Heart left ventricle (tissue), 16 donors: ENCODE data around the gene TIPARP. TPM values are rescaled to one million over a fixed set of nuclear protein-coding genes. Genes with fewer than 3 reads are reported as not detected.

ENCODE experiments used
- ATAC-seq, 4 donors: fragments of 200-7000 bp; cut with Tn5 transposase; one replicate each; pipeline ENCODE4 v1.9.1; 2020 to 2022; ENCODE audit warnings: moderate library complexity in 4 of 4, mild to moderate bottlenecking in 3 of 4, moderate number of reproducible peaks in 1 of 4
- DNase-seq, 5 donors: peaks; one replicate each; pipeline ENCODE4 v3.0.0-alpha.2; 2020
- H3K27ac ChIP-seq, 12 donors: fragments of 200-600 bp; sonication (generic) in 4 of 12; one replicate each; pipeline versions ENCODE4 v1.5.0 to v1.8.0; 2016 to 2022; ENCODE audit warnings: mild to moderate bottlenecking in 2 of 12
- H3K27me3 ChIP-seq, 9 donors: fragments of 200-600 bp; sonication (generic) in 2 of 9; one replicate each; pipeline versions ENCODE4 v1.5.1 to v1.8.0; 2016 to 2022; ENCODE audit warnings: mild to moderate bottlenecking in 3 of 9
- H3K36me3 ChIP-seq, 9 donors: fragments of 200-600 bp; sonication (generic) in 2 of 9; one replicate each; pipeline versions ENCODE4 v1.5.0 to v1.8.0; 2018 to 2022; ENCODE audit warnings: mild to moderate bottlenecking in 2 of 9
- H3K4me1 ChIP-seq, 12 donors: fragments of 200-600 bp; sonication (generic) in 4 of 12; one replicate each; pipeline versions ENCODE4 v1.5.0 to v1.8.0; 2016 to 2022; ENCODE audit warnings: mild to moderate bottlenecking in 3 of 12
- H3K4me3 ChIP-seq, 12 donors: fragments of 200-600 bp; sonication (generic) in 4 of 12; one replicate each; pipeline versions ENCODE4 v1.5.0 to v1.8.0; 2017 to 2022; ENCODE audit warnings: mild to moderate bottlenecking in 9 of 12, moderate library complexity in 4 of 12
- H3K9me3 ChIP-seq, 12 donors: fragments of 200-600 bp; sonication (generic) in 4 of 12; one replicate each; pipeline versions ENCODE4 v1.5.0 to v1.8.0; 2016 to 2022; ENCODE audit warnings: mild to moderate bottlenecking in 1 of 12
- POLR2A ChIP-seq, 2 donors: fragments of 450-650 bp; IDR thresholded peaks; one replicate each; pipeline ENCODE4 v1.6.1; 2017; ENCODE audit warnings: antibody characterized with exemption in 2 of 2, mild to moderate bottlenecking in 2 of 2, moderate library complexity in 2 of 2
- WGBS, 4 donors: extraction: QIAGEN DNeasy Blood & Tissue Kit in 2 of 4; methylation state at CpG; one replicate each; pipeline versions ENCODE4 v1.1.5 to v1.1.7; 2013 to 2018; 5-methylcytosine and 5-hydroxymethylcytosine counted together
- intact Hi-C, 10 donors: fragments of 100-400 bp; cut with DNase I; formaldehyde crosslinking; loops; one replicate each; pipeline versions ENCODE4 v1.11.1 to v1.14.2; 2022
- polyA plus RNA-seq, 2 donors: library from polyadenylated mRNA; stranded (reverse); fragments of 200-250 nt; gene quantifications; one replicate each; pipeline ENCODE4 v1.2.3, GENCODE V29; 2013
- total RNA-seq, 9 donors: library from RNA; depleted of rRNA in 2 of 9; stranded (reverse); fragments of >200 nt in 2 of 9; fragmentation: NEBNext Ultra II Directional in 3 of 9; extraction: Animal tissue kit (Norgen Biotek cat#: 25700) in 3 of 9; gene quantifications; one replicate each; pipeline versions ENCODE4 v1.1.0 to v1.2.4, GENCODE V29; 2016 to 2023
- TF ChIP-seq, protein P1 (sequence below), 12 donors: fragments of 200-600 bp; sonication (generic) in 4 of 12; IDR thresholded peaks; one replicate each; pipeline versions ENCODE4 v1.5.0 to v1.8.0; 2018 to 2022; ENCODE audit warnings: antibody characterized with exemption in 12 of 12, mild to moderate bottlenecking in 5 of 12
- donor health status: ischemic (EF 13 %, LVEDD 7.1; RV severe dilation, severe dysfunction).
- donor health status: healthy with polysubstance abuse.
- donor health status: DM: no; HTN: yes; CAD: no.
- donor health status: DM: no; HTN: no; CAD: no.
- donor health status: ischemic (EF 25% LVEDD 6.9; RV normal size, moderate dysfunction).
- donor health status: ischemic (EF 25% LVEDD 5.7; RV mildly dilated, moderate dysfunction).
- donor health status: healthy.
- donor health status: DM: yes; HTN: yes; CAD: no.
- donor health status: ischemic (EF 35%, LVEDD 5.7; RV mildly dilated, moderate dysfunction).
- donor health status: nonischemic (EF 11% LVEDD 7.7; RV severe dilation, severe dysfunction).
- donor health status: DM: yes; HTN: yes; CAD: no.
- donor health status: PGD.
- donor health status: ischemic (EF 29% LVEDD 5.4; RV normal size, mild dysfunction).
- donor health status: nonischemic (EF 23%, LVEDD 6.1; RV moderate dilation, normal function).

TIPARP gene
- total and polyA plus RNA-seq, 11 donors = 12.8 to 46.8 (median 33.8) TPM

DNA sequence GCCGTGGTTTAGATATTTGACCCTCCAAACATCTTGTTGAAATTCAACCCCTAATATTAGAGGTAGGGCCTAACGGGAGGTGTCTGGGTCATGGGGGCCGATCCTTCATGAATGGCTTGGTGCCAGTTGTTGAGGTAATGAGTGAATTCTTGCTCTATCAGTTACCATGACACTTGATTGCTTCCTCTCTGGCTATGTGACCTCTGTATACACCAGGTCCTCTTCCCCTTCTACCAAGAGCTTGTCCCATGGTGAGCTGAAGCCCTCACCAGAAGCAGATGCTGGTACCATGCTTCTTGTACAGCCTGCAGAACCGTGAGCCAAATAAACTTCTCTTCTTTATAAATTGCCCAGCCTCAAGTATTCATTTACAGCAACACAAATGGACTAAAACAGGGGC, 41.8 kb upstream of the TIPARP start:
- H3K4me3 ChIP-seq = no peak overlapping the region
- H3K9me3 ChIP-seq = no peaks in the 10 kb centered on the region
- 70 to 79% (median 72%) methylated on average over 4 of the region's 4 CpGs for WGBS, 4 donors
- ATAC-seq (no peak), DNase-seq (no peak)
- no peaks in the 10 kb centered on the region for H3K27me3 ChIP-seq
- no peak overlapping the region for H3K27ac ChIP-seq
- TF ChIP-seq, protein P1, sequence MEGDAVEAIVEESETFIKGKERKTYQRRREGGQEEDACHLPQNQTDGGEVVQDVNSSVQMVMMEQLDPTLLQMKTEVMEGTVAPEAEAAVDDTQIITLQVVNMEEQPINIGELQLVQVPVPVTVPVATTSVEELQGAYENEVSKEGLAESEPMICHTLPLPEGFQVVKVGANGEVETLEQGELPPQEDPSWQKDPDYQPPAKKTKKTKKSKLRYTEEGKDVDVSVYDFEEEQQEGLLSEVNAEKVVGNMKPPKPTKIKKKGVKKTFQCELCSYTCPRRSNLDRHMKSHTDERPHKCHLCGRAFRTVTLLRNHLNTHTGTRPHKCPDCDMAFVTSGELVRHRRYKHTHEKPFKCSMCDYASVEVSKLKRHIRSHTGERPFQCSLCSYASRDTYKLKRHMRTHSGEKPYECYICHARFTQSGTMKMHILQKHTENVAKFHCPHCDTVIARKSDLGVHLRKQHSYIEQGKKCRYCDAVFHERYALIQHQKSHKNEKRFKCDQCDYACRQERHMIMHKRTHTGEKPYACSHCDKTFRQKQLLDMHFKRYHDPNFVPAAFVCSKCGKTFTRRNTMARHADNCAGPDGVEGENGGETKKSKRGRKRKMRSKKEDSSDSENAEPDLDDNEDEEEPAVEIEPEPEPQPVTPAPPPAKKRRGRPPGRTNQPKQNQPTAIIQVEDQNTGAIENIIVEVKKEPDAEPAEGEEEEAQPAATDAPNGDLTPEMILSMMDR (IDR thresholded peaks at IDR 0.05) = no peak
- TF ChIP-seq POLR2A (IDR thresholded peaks at IDR 0.05) = no peak
- intact Hi-C loops = no loop called here
- H3K36me3 ChIP-seq = no peaks in the 10 kb centered on the region
- H3K4me1 ChIP-seq = peaks cover 0 to 15% (median 0%) of the 10 kb centered on the region in 12 donors

DNA sequence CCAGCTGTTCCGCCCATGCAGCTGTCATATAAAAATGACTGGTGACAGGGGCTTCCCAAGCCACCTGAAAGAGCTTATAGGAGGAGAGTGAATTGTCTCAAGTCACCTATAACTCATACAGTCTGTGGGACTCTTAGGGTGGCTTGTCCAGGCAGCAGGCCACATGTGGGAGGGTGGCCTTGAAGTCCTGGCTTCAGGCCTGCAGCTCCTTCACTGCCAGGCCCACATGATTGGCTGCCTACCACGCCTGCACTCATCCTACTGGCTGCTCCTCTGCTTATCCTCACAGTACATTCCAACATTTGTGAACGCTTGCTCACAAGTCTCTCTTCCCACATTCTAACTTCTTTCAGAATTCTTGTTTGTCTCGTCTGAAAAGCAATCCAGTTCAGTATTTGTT, 41.1 kb upstream of the TIPARP start:
- TF ChIP-seq POLR2A (IDR thresholded peaks at IDR 0.05) = no peak
- TF ChIP-seq, protein P1 (IDR thresholded peaks at IDR 0.05) = no peak
- H3K27ac ChIP-seq = peak overlapping the region in 1 of 12 donors; percentile 33
- DNase-seq (peak; percentile 35 to 70 (median 61)), ATAC-seq (peak; percentile 84 to 94 (median 93))
- no peaks in the 10 kb centered on the region for H3K36me3 ChIP-seq
- no peaks in the 10 kb centered on the region for H3K27me3 ChIP-seq
- H3K4me1 ChIP-seq = peaks cover 0 to 8% (median 0%) of the 10 kb centered on the region in 12 donors
- H3K9me3 ChIP-seq = no peaks in the 10 kb centered on the region
- intact Hi-C loops = no loop called here
- 55 to 66% (median 61%) methylated on average over 4 of the region's 4 CpGs for WGBS, 4 donors
- H3K4me3 ChIP-seq = no peak overlapping the region

DNA sequence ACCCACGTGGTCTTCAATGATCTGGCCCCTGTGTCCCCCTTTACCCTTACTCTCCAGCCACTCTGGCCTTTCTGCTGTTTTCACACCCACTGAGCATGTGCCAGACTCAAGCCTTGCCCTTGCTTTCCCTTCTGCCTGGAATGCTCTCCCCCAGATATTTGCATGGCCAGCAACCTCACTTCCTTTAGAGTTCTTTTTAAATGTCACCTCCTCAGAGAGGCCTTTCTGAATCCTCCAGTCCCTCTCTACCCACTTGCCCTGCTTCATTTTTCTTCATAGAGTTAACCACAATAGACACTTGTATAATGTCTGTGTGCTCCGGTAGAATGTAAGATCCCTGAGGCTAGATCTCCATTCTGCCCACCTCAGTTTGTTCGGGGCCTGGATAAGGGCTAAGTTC, 39.4 kb upstream of the TIPARP start:
- Histone ChIP-seq H3K27me3 (no peaks in the 10 kb centered on the region), H3K4me1 (peaks cover 0 to 7% (median 0%) of the 10 kb centered on the region in 12 donors), H3K27ac (no peak overlapping the region), H3K4me3 (no peak overlapping the region), H3K9me3 (no peaks in the 10 kb centered on the region), H3K36me3 (no peaks in the 10 kb centered on the region)
- intact Hi-C loops = no loop called here
- 69 to 86% (median 85%) methylated on average over 3 of the region's 3 CpGs for WGBS, 4 donors
- no peak for DNase-seq
- TF ChIP-seq POLR2A (IDR thresholded peaks at IDR 0.05) = no peak
- TF ChIP-seq, protein P1 (IDR thresholded peaks at IDR 0.05) = no peak
- no peak for ATAC-seq

DNA sequence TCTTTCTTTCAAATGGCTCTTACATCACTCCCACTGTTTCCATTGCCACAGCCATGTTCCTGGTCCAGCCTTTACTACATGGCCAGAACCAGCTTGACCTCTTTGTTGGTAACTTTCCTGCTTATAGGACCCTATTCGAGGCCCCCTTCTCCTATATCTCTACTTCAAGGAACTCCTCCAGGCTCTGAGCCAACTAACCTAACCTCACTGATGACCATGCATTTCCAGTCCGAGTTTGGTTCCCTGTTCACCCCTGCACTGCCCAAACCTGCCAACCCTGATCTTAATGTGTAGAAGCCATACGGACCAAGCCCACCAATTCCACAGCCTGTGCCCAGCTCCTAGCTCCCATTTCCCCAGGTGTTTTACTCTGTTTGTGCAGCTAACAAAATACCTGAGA, 38.4 kb upstream of the TIPARP start:
- no peak for DNase-seq

More for the DNA sequence above, 38.4 kb upstream of the TIPARP start:
- H3K27me3 ChIP-seq = no peaks in the 10 kb centered on the region
- TF ChIP-seq POLR2A (IDR thresholded peaks at IDR 0.05) = no peak
- TF ChIP-seq, protein P1 (IDR thresholded peaks at IDR 0.05) = no peak
- no peaks in the 10 kb centered on the region for H3K36me3 ChIP-seq
- H3K4me1 ChIP-seq = peaks cover 0 to 4% (median 0%) of the 10 kb centered on the region in 12 donors
- WGBS, 4 donors = 63 to 76% (median 70%) methylated on average over 3 of the region's 3 CpGs
- H3K27ac ChIP-seq = no peak overlapping the region
- ATAC-seq = no peak
- H3K9me3 ChIP-seq = no peaks in the 10 kb centered on the region
- H3K4me3 ChIP-seq = no peak overlapping the region
- intact Hi-C loops = no loop called here
